GM23338 (cell line): ENCODE results near the gene ALAD. TPM values are rescaled to one million over a fixed set of nuclear protein-coding genes. Genes with fewer than 3 reads are reported as not detected.
A peak's percentile ranks its signal among the peaks of the same experiment; 100 is the strongest.
"Not testable (repeated sequence)": the region's sequence is repeated elsewhere in the genome, so short reads cannot be mapped to it uniquely, and the experiment has no call there.

ENCODE experiments used
- ATAC-seq: fragments of 200-7000 bp; cut with Tn5 transposase; 3 replicates; pipeline ENCODE4 v1.9.1; 2020
- DNase-seq: peaks from one replicate; pipeline ENCODE4 v3.0.0-alpha.2; 2015; ENCODE audit warnings: low spot score
- H2AFZ ChIP-seq: fragments of 200-600 bp; sonication (generic); 2 replicates; pipeline ENCODE4 v1.8.0; 2016; ENCODE audit warnings: antibody characterized with exemption, mild to moderate bottlenecking, moderate library complexity
- H3F3A ChIP-seq: fragments of 200-600 bp; sonication (generic); replicated peaks from 2 replicates; pipeline ENCODE4 v1.8.0; 2017; ENCODE audit warnings: antibody characterized with exemption, mixed run types, low read depth
- H3K27ac ChIP-seq: fragments of 200-600 bp; sonication (generic); 2 replicates; pipeline ENCODE4 v1.6.1; 2016; ENCODE audit warnings: low read depth
- H3K27me3 ChIP-seq: fragments of 200-600 bp; sonication (generic); 2 replicates; pipeline ENCODE4 v1.8.0; 2016; ENCODE audit warnings: mild to moderate bottlenecking, mixed run types, moderate library complexity; ENCODE audit not compliant: insufficient read depth
- H3K36me3 ChIP-seq: fragments of 200-600 bp; sonication (generic); 2 replicates; pipeline ENCODE4 v1.8.0; 2016; ENCODE audit warnings: mild to moderate bottlenecking; ENCODE audit not compliant: insufficient read depth
- H3K4me1 ChIP-seq: fragments of 200-600 bp; sonication (generic); 2 replicates; pipeline ENCODE4 v1.8.0; 2016; ENCODE audit warnings: mild to moderate bottlenecking, moderate library complexity; ENCODE audit not compliant: insufficient read depth
- H3K4me2 ChIP-seq: fragments of 200-600 bp; sonication (generic); 2 replicates; pipeline ENCODE4 v1.7.1; 2017; ENCODE audit warnings: mixed run types
- H3K4me3 ChIP-seq: fragments of 200-600 bp; sonication (generic); 2 replicates; pipeline ENCODE4 v1.6.1; 2016; ENCODE audit warnings: mixed run types
- H3K79me2 ChIP-seq: fragments of 200-600 bp; sonication (generic); replicated peaks from 2 replicates; pipeline ENCODE4 v1.8.0; 2017; ENCODE audit warnings: mild to moderate bottlenecking; ENCODE audit not compliant: insufficient read depth
- H3K9me2 ChIP-seq: fragments of 200-600 bp; sonication (generic); 2 replicates; pipeline ENCODE4 v1.8.0; 2017; ENCODE audit not compliant: insufficient read depth
- H4K20me1 ChIP-seq: fragments of 200-600 bp; sonication (generic); replicated peaks from 2 replicates; pipeline ENCODE4 v1.8.0; 2017; ENCODE audit warnings: mild to moderate bottlenecking; ENCODE audit not compliant: insufficient read depth
- H3K27ac Mint-ChIP-seq: 2 replicates; pipeline ENCODE4 v1.8.0; 2020; ENCODE audit warnings: inconsistent platforms, mild to moderate bottlenecking, moderate library complexity, mixed read lengths
- H3K27me3 Mint-ChIP-seq: 3 replicates; pipeline ENCODE4 v1.8.0; 2022; ENCODE audit warnings: low read depth, mild to moderate bottlenecking, moderate library complexity, mixed read lengths, inconsistent platforms; ENCODE audit not compliant: insufficient read depth, poor library complexity
- H3K36me3 Mint-ChIP-seq: 3 replicates; pipeline ENCODE4 v1.8.0; 2021; ENCODE audit warnings: low read depth, mild to moderate bottlenecking, inconsistent platforms, moderate library complexity, mixed read lengths
- H3K4me1 Mint-ChIP-seq: 3 replicates; pipeline ENCODE4 v1.8.0; 2020; ENCODE audit warnings: mild to moderate bottlenecking, inconsistent platforms, mixed read lengths
- H3K4me3 Mint-ChIP-seq: 3 replicates; pipeline ENCODE4 v1.8.0; 2021; ENCODE audit warnings: moderate library complexity, mild to moderate bottlenecking, inconsistent platforms, mixed read lengths
- H3K9me3 Mint-ChIP-seq: 3 replicates; pipeline ENCODE4 v1.8.0; 2020; ENCODE audit warnings: moderate library complexity, mild to moderate bottlenecking, inconsistent platforms, mixed read lengths
- CTCF ChIP-seq, 2 experiments: fragments of 200-600 bp in 1 of 2; sonication (generic) in 1 of 2; conservative IDR thresholded peaks; 2 replicates each; pipeline versions ENCODE4 v1.5.1 to v1.6.1; 2016 to 2017; ENCODE audit warnings: antibody characterized with exemption in 2 of 2, low read depth in 2 of 2, mild to moderate bottlenecking in 2 of 2, moderate library complexity in 1 of 2
- ETS1 ChIP-seq: IDR thresholded peaks from 2 replicates; pipeline ENCODE4 v1.6.1; 2016; ENCODE audit warnings: antibody characterized with exemption
- EZH2 ChIP-seq: fragments of 200-600 bp; sonication (generic); IDR thresholded peaks from one replicate; pipeline ENCODE4 v1.8.0; 2017; ENCODE audit warnings: antibody characterized with exemption, mild to moderate bottlenecking, low read depth; ENCODE audit not compliant: unreplicated experiment
- EZH2phosphoT487 ChIP-seq: fragments of 200-600 bp; sonication (generic); IDR thresholded peaks from one replicate; pipeline ENCODE4 v1.8.1; 2018; ENCODE audit warnings: antibody characterized with exemption; ENCODE audit not compliant: unreplicated experiment
- JUNB ChIP-seq: IDR thresholded peaks from one replicate; pipeline ENCODE4 v1.6.1; 2016; ENCODE audit warnings: antibody characterized with exemption; ENCODE audit not compliant: unreplicated experiment
- POLR2AphosphoS5 ChIP-seq: IDR thresholded peaks from 2 replicates; pipeline ENCODE4 v1.6.1; 2016; ENCODE audit warnings: antibody characterized with exemption, low read depth
- REST ChIP-seq: IDR thresholded peaks from one replicate; pipeline ENCODE4 v1.6.1; 2018; ENCODE audit warnings: antibody characterized with exemption; ENCODE audit not compliant: unreplicated experiment
- STAT1 ChIP-seq: IDR thresholded peaks from one replicate; pipeline ENCODE4 v1.6.1; 2016; ENCODE audit warnings: antibody characterized with exemption; ENCODE audit not compliant: unreplicated experiment
- ZNF114 ChIP-seq: fragments of 250-450 bp; sonication (Bioruptor Pico); IDR thresholded peaks from 2 replicates; pipeline ENCODE4 v1.5.0; 2020; ENCODE audit warnings: mild to moderate bottlenecking, moderate library complexity
- ZNF331 ChIP-seq: fragments of 250-450 bp; sonication (Bioruptor Pico); IDR thresholded peaks from 2 replicates; pipeline ENCODE4 v1.5.0; 2020; ENCODE audit warnings: low read depth, mild to moderate bottlenecking, moderate library complexity
- polyA plus RNA-seq: library from polyadenylated mRNA; unstranded; fragments of >200 nt; fragmentation: Nextera tagmentation; extraction: Ambion mirVana; gene quantifications from 2 replicates; pipeline ENCODE4 v1.2.1, GENCODE V29; 2016
- total RNA-seq: library from RNA; depleted of rRNA; stranded (reverse); fragments of >200 nt; shearing (Covaris generic); gene quantifications from 2 replicates; pipeline ENCODE4 v1.2.3, GENCODE V29; 2014

ALAD gene
- total and polyA plus RNA-seq, 2 experiments from 2014 or later: 7.1 to 10.1 TPM

GRCh38 chr9:113409481-113409880 is 8.4 kb upstream of the ALAD start (continued):
- no peak for TF ChIP-seq CTCF (conservative IDR thresholded peaks at IDR 0.05; ENCODE audit: low read depth in 2 of 2)
- TF ChIP-seq EZH2: no peak
- no peak for TF ChIP-seq ETS1
- no peak for TF ChIP-seq REST
- no peak for TF ChIP-seq EZH2phosphoT487
- TF ChIP-seq ZNF331 (CRISPR knock-in tag): no peak
- no peak for TF ChIP-seq ZNF114
- TF ChIP-seq JUNB: no peak
- TF ChIP-seq STAT1: no peak
- TF ChIP-seq POLR2AphosphoS5: no peak

- DNase-seq: peak; percentile 80
- H3K9me3 Mint-ChIP-seq, H3K9me2 ChIP-seq, H3K27me3 ChIP-seq, H3K4me2 ChIP-seq, H3K27ac Mint-ChIP-seq, H2AFZ ChIP-seq, H3K4me1 ChIP-seq, H3K4me3 ChIP-seq, H4K20me1 ChIP-seq: not testable (repeated sequence)
- Mint-ChIP-seq H3K27me3 (peaks cover 20% of the 10 kb centered on the region), H3K4me1 (peaks cover 21% of the 10 kb centered on the region), H3K36me3 (peaks cover 39% of the 10 kb centered on the region), H3K4me3 (peak overlapping the region; percentile 25; the same call in 1 of the 3 replicates)
- peak; percentile 69 to 82 for TF ChIP-seq CTCF (conservative IDR thresholded peaks at IDR 0.05; ENCODE audit: low read depth in 2 of 2)
- H3K79me2 ChIP-seq: peaks cover 14% of the 10 kb centered on the region
- peaks cover 24% of the 10 kb centered on the region for H3F3A ChIP-seq
- H3K27ac ChIP-seq: peak overlapping the region; percentile 69
- peak; percentile 21 for ATAC-seq
- peaks cover 15% of the 10 kb centered on the region for H3K36me3 ChIP-seq
Observed at GRCh38 chr9:113406873-113407511, 5.9 kb upstream of the ALAD start.

- Mint-ChIP-seq H3K4me1 (peaks cover 21% of the 10 kb centered on the region), H3K27me3 (peaks cover 20% of the 10 kb centered on the region), H3K36me3 (peaks cover 39% of the 10 kb centered on the region)
- H3K27me3 ChIP-seq, H2AFZ ChIP-seq, ATAC-seq, DNase-seq, H3K4me2 ChIP-seq, H3K4me1 ChIP-seq, H3K27ac Mint-ChIP-seq, H3K4me3 Mint-ChIP-seq, H3K9me3 Mint-ChIP-seq, H3K9me2 ChIP-seq, H4K20me1 ChIP-seq, H3K4me3 ChIP-seq: not testable (repeated sequence)
- Histone ChIP-seq H3K27ac (peak overlapping the region; percentile 69; the same call in 1 of the 2 replicates), H3K79me2 (peaks cover 14% of the 10 kb centered on the region), H3F3A (peaks cover 26% of the 10 kb centered on the region), H3K36me3 (peaks cover 15% of the 10 kb centered on the region)
Observed at GRCh38 chr9:113406353-113406752, 5.3 kb upstream of the ALAD start.
